Measurements from ENCODE around the gene MPP3.

The MPP3 gene

GRCh38 chr17:43868226-43868994, 35.5 kb upstream of the MPP3 start:
- no peak overlapping the region for H3K4me2 ChIP-seq (ENCODE audit: insufficient read depth, low read length, poor library complexity, severe bottlenecking)
- no peaks in the 10 kb centered on the region for H3K36me3 ChIP-seq (replicated peaks in 1 of 2; ENCODE audit: control insufficient read depth in 2 of 2, insufficient read depth in 2 of 2, low read length in 2 of 2)
- DNase-seq (ENCODE audit: low spot score) = no peak
- no peak overlapping the region for H3K4me3 ChIP-seq (ENCODE audit: low read length in 2 of 2)
- H3K4me1 ChIP-seq (ENCODE audit: control insufficient read depth in 2 of 2, insufficient read depth in 1 of 2, low read depth in 1 of 2, low read length in 2 of 2) = peaks cover 0 to 12% of the 10 kb centered on the region in 2 donors
- no peak overlapping the region for H3K18ac ChIP-seq (ENCODE audit: low read length)
- H3K14ac ChIP-seq (ENCODE audit: low read length) = no peak overlapping the region
- no CpG with 5 or more reads among the region's 10 CpGs for WGBS, 2 donors (ENCODE audit: extremely low coverage in 2 of 2, insufficient read length in 2 of 2, insufficient replicate concordance in 1 of 2)
- H3K27ac ChIP-seq (replicated peaks; ENCODE audit: low read length) = no peak overlapping the region
- no peak overlapping the region for H3K9ac ChIP-seq (ENCODE audit: low read depth, low read length, poor library complexity)
- H4K91ac ChIP-seq (ENCODE audit: low read depth, low read length, poor library complexity) = no peak overlapping the region
- H3K79me1 ChIP-seq (ENCODE audit: low read depth, low read length) = no peaks in the 10 kb centered on the region
- H2BK120ac ChIP-seq (ENCODE audit: low read depth, low read length) = no peak overlapping the region
- H3K9me3 ChIP-seq (replicated peaks in 1 of 2; ENCODE audit: control insufficient read depth in 2 of 2, insufficient read depth in 1 of 2, low read depth in 1 of 2, low read length in 2 of 2) = peaks cover 2% of the 10 kb centered on the region in 2 donors
- no peak overlapping the region for H2BK12ac ChIP-seq (ENCODE audit: low read length)
- no peak overlapping the region for H3K23ac ChIP-seq (ENCODE audit: low read depth, low read length, poor library complexity)
- H2BK5ac ChIP-seq (ENCODE audit: low read length) = no peak overlapping the region
- H3K4ac ChIP-seq (ENCODE audit: low read length) = no peak overlapping the region
- no peak overlapping the region for H2BK15ac ChIP-seq (ENCODE audit: low read length)
- H3K27me3 ChIP-seq (ENCODE audit: control insufficient read depth in 3 of 3, insufficient read depth in 3 of 3, low read depth in 1 of 3, low read length in 3 of 3) = peaks cover 0 to 8% (median 0%) of the 10 kb centered on the region in 3 experiments
- H4K8ac ChIP-seq (ENCODE audit: low read depth, low read length) = peak overlapping the region; percentile 65
- H2AK5ac ChIP-seq (ENCODE audit: low read depth, low read length) = no peak overlapping the region
- H2AFZ ChIP-seq (ENCODE audit: low read length) = no peak overlapping the region

GRCh38 chr17:43864161-43864984, 31.4 kb upstream of the MPP3 start:
- H4K8ac ChIP-seq (ENCODE audit: low read depth, low read length) = no peak overlapping the region
- H3K79me1 ChIP-seq (ENCODE audit: low read depth, low read length) = no peaks in the 10 kb centered on the region
- WGBS, 2 donors (ENCODE audit: extremely low coverage in 2 of 2, insufficient read length in 2 of 2, insufficient replicate concordance in 1 of 2) = no CpG with 5 or more reads among the region's 4 CpGs

GRCh38 chr17:43861960-43862359, 29.0 kb upstream of the MPP3 start:
- H3K9me3 ChIP-seq (replicated peaks in 1 of 2; ENCODE audit: control insufficient read depth in 2 of 2, insufficient read depth in 1 of 2, low read depth in 1 of 2, low read length in 2 of 2) = no peaks in the 10 kb centered on the region
- peaks cover 0 to 34% (median 0%) of the 10 kb centered on the region in 3 experiments for H3K27me3 ChIP-seq (ENCODE audit: control insufficient read depth in 3 of 3, insufficient read depth in 3 of 3, low read depth in 1 of 3, low read length in 3 of 3)
- peaks cover 4 to 17% of the 10 kb centered on the region in 2 donors for H3K4me1 ChIP-seq (ENCODE audit: control insufficient read depth in 2 of 2, insufficient read depth in 1 of 2, low read depth in 1 of 2, low read length in 2 of 2)
- no peak overlapping the region for H3K27ac ChIP-seq (replicated peaks; ENCODE audit: low read length)
- H3K36me3 ChIP-seq (replicated peaks in 1 of 2; ENCODE audit: control insufficient read depth in 2 of 2, insufficient read depth in 2 of 2, low read length in 2 of 2) = no peaks in the 10 kb centered on the region
- no peak overlapping the region for H3K4me3 ChIP-seq (ENCODE audit: low read length in 2 of 2)
- no peak overlapping the region for H2BK12ac ChIP-seq (ENCODE audit: low read length)
- H2BK120ac ChIP-seq (ENCODE audit: low read depth, low read length) = no peak overlapping the region
- H3K14ac ChIP-seq (ENCODE audit: low read length) = peak overlapping the region; percentile 47
- H3K18ac ChIP-seq (ENCODE audit: low read length) = no peak overlapping the region
- no peak overlapping the region for H3K4ac ChIP-seq (ENCODE audit: low read length)
- no peak overlapping the region for H2BK15ac ChIP-seq (ENCODE audit: low read length)
- H2AFZ ChIP-seq (ENCODE audit: low read length) = no peak overlapping the region
- peak overlapping the region; percentile 87 for H2AK5ac ChIP-seq (ENCODE audit: low read depth, low read length)
- H3K23ac ChIP-seq (ENCODE audit: low read depth, low read length, poor library complexity) = no peak overlapping the region
- no peak overlapping the region for H4K91ac ChIP-seq (ENCODE audit: low read depth, low read length, poor library complexity)
- H2BK5ac ChIP-seq (ENCODE audit: low read length) = no peak overlapping the region
- no peak overlapping the region for H3K4me2 ChIP-seq (ENCODE audit: insufficient read depth, low read length, poor library complexity, severe bottlenecking)
- H3K79me1 ChIP-seq (ENCODE audit: low read depth, low read length) = no peaks in the 10 kb centered on the region
- DNase-seq (ENCODE audit: low spot score) = no peak
- peak overlapping the region; percentile 39 for H3K9ac ChIP-seq (ENCODE audit: low read depth, low read length, poor library complexity)
- no CpG with 5 or more reads among the region's 9 CpGs for WGBS, 2 donors (ENCODE audit: extremely low coverage in 2 of 2, insufficient read length in 2 of 2, insufficient replicate concordance in 1 of 2)
- no peak overlapping the region for H4K8ac ChIP-seq (ENCODE audit: low read depth, low read length)

More at GRCh38 chr17:43864161-43864984, 31.4 kb upstream of the MPP3 start:
- Histone ChIP-seq H3K9me3 (replicated peaks in 1 of 2; ENCODE audit: control insufficient read depth in 2 of 2, insufficient read depth in 1 of 2, low read depth in 1 of 2, low read length in 2 of 2) (peaks cover 2% of the 10 kb centered on the region in 2 donors), H3K27ac (replicated peaks; ENCODE audit: low read length) (no peak overlapping the region), H2AK5ac (ENCODE audit: low read depth, low read length) (no peak overlapping the region), H3K9ac (ENCODE audit: low read depth, low read length, poor library complexity) (no peak overlapping the region), H3K23ac (ENCODE audit: low read depth, low read length, poor library complexity) (no peak overlapping the region), H2BK5ac (ENCODE audit: low read length) (peak overlapping the region; percentile 53), H2BK15ac (ENCODE audit: low read length) (peak overlapping the region; percentile 26), H2BK12ac (ENCODE audit: low read length) (no peak overlapping the region), H2AFZ (ENCODE audit: low read length) (no peak overlapping the region), H2BK120ac (ENCODE audit: low read depth, low read length) (no peak overlapping the region), H3K4me3 (ENCODE audit: low read length in 2 of 2) (no peak overlapping the region), H3K18ac (ENCODE audit: low read length) (peak overlapping the region; percentile 15), H3K4ac (ENCODE audit: low read length) (no peak overlapping the region), H4K91ac (ENCODE audit: low read depth, low read length, poor library complexity) (no peak overlapping the region), H3K4me2 (ENCODE audit: insufficient read depth, low read length, poor library complexity, severe bottlenecking) (no peak overlapping the region), H3K4me1 (ENCODE audit: control insufficient read depth in 2 of 2, insufficient read depth in 1 of 2, low read depth in 1 of 2, low read length in 2 of 2) (peaks cover 0 to 8% of the 10 kb centered on the region in 2 donors), H3K36me3 (replicated peaks in 1 of 2; ENCODE audit: control insufficient read depth in 2 of 2, insufficient read depth in 2 of 2, low read length in 2 of 2) (no peaks in the 10 kb centered on the region), H3K27me3 (ENCODE audit: control insufficient read depth in 3 of 3, insufficient read depth in 3 of 3, low read depth in 1 of 3, low read length in 3 of 3) (peaks cover 0 to 21% (median 0%) of the 10 kb centered on the region in 3 experiments), H3K14ac (ENCODE audit: low read length) (no peak overlapping the region)
- no peak for DNase-seq (ENCODE audit: low spot score)
